Right ventricle myocardium superior (tissue), 1 donor: Measurements from ENCODE around the gene WASHC4. TPM values are rescaled to one million over a fixed set of nuclear protein-coding genes. Genes with fewer than 3 reads are reported as not detected.

ENCODE experiments used
- ATAC-seq: fragments of 200-7000 bp; cut with Tn5 transposase; one replicate; pipeline ENCODE4 v1.9.1; 2020; ENCODE audit warnings: mild to moderate bottlenecking; ENCODE audit not compliant: poor library complexity
- DNase-seq: peaks from one replicate; pipeline ENCODE4 v3.0.0-alpha.2; 2020
- intact Hi-C: fragments of 100-400 bp; cut with DNase I; formaldehyde crosslinking; loops from one replicate; pipeline ENCODE4 v1.11.2; 2022
- long read RNA-seq: library from polyadenylated mRNA; unstranded; transcript quantifications from one replicate; pipeline ENCODE4 v2.0.0, GENCODE V29; 2021
- total RNA-seq: library from RNA; stranded (reverse); fragmentation: NEBNext Ultra II Directional; extraction: Animal tissue kit (Norgen Biotek cat#: 25700); gene quantifications from one replicate; pipeline ENCODE4 v1.2.1, GENCODE V29; 2021
- donor health status: DM: no; HTN: yes; CAD: no; lungs with severe emphysema.

The WASHC4 gene
- total RNA-seq = 23.7 TPM
- long read RNA-seq, full-length matches to known transcripts = 8 of 15 reads
- long read RNA-seq, partial matches to known transcripts = 2 of 15 reads
- long read RNA-seq, other reads (novel, unspliced or antisense) = 5 of 15 reads

- peak; percentile 98 for DNase-seq
- intact Hi-C loops = no loop called here
Observed at GRCh38 chr12:105107494-105108371, at the start of gene WASHC4. TSS of gene WASHC4 (plus strand) at chr12:105107731. CDS start at chr12:105107801, 70 bp downstream.

GRCh38 chr12:105060715-105061378 lies 46.7 kb upstream of the WASHC4 start:
- intact Hi-C loops = no loop called here
- no peak for ATAC-seq
- no peak for DNase-seq

More at GRCh38 chr12:105107494-105108371, at the start of gene WASHC4:
- peak; percentile 99 for ATAC-seq

GRCh38 chr12:105064564-105065178 lies 42.9 kb upstream of the WASHC4 start:
- DNase-seq (no peak), ATAC-seq (no peak)
- intact Hi-C loops = no loop called here

GRCh38 chr12:105067511-105068031 lies 40.0 kb upstream of the WASHC4 start:
- DNase-seq = no peak
- no peak for ATAC-seq
- intact Hi-C loops = no loop called here

- no peak for ATAC-seq
- intact Hi-C loops = no loop called here
- DNase-seq = no peak
Observed at GRCh38 chr12:105069936-105070702, 37.4 kb upstream of the WASHC4 start.

GRCh38 chr12:105071981-105072380 lies 35.5 kb upstream of the WASHC4 start:
- intact Hi-C loops = no loop called here
- ATAC-seq = no peak

GRCh38 chr12:105072888-105073488 lies 34.5 kb upstream of the WASHC4 start:
- ATAC-seq (no peak), DNase-seq (no peak)
- intact Hi-C loops = no loop called here

More at GRCh38 chr12:105071981-105072380, 35.5 kb upstream of the WASHC4 start:
- no peak for DNase-seq

- intact Hi-C loops = no loop called here
- ATAC-seq = peak; percentile 20
Observed at GRCh38 chr12:105076098-105076497, 31.4 kb upstream of the WASHC4 start.

GRCh38 chr12:105076913-105077312 lies 30.6 kb upstream of the WASHC4 start:
- intact Hi-C loops = no loop called here
- ATAC-seq = no peak
- no peak for DNase-seq

More at GRCh38 chr12:105076098-105076497, 31.4 kb upstream of the WASHC4 start:
- no peak for DNase-seq

GRCh38 chr12:105077435-105077834 lies 30.1 kb upstream of the WASHC4 start:
- no peak for DNase-seq
- ATAC-seq = peak; percentile 34
- intact Hi-C loops = no loop called here

- no peak for ATAC-seq
- intact Hi-C loops = no loop called here
- DNase-seq = no peak
Observed at GRCh38 chr12:105078712-105079570, 28.6 kb upstream of the WASHC4 start.

GRCh38 chr12:105083031-105083430 lies 24.5 kb upstream of the WASHC4 start:
- DNase-seq = no peak
- ATAC-seq = no peak
- intact Hi-C loops = no loop called here

- ATAC-seq (peak; percentile 72), DNase-seq (peak; percentile 85)
- intact Hi-C loops = no loop called here
Observed at GRCh38 chr12:105083551-105084105, 23.9 kb upstream of the WASHC4 start.

- DNase-seq (peak; percentile 92), ATAC-seq (peak; percentile 97)
- intact Hi-C loops = no loop called here
Observed at GRCh38 chr12:105084251-105085250, 23.0 kb upstream of the WASHC4 start, which contains the start of gene ALDH1L2. TSS of gene ALDH1L2 (minus strand) at chr12:105084458. CDS start at chr12:105084436, 22 bp downstream.

- intact Hi-C loops = no loop called here
- DNase-seq (no peak), ATAC-seq (no peak)
Observed at GRCh38 chr12:105085501-105085900, 22.0 kb upstream of the WASHC4 start.
